A549 (cell line): Measurements from ENCODE around the gene INPP5K.

Experiments
- CEBPB ChIP-seq, 2 experiments: fragments of >200 bp in 1 of 2; sonication (Bioruptor Twin) in 1 of 2; formaldehyde crosslinking in 1 of 2; IDR thresholded peaks; 2 replicates each; pipeline ENCODE4 v1.6.1; 2012 to 2016
- CTCF ChIP-seq: fragments of >200 bp; sonication (Bioruptor Twin); formaldehyde crosslinking; IDR thresholded peaks from 3 replicates; pipeline ENCODE4 v1.5.1; 2016
- HMGXB4 ChIP-seq: fragments of 250-450 bp; sonication (Bioruptor Pico); IDR thresholded peaks from 2 replicates; pipeline ENCODE4 v1.5.0; 2021; ENCODE audit warnings: mild to moderate bottlenecking, moderate library complexity, borderline replicate concordance
- MAX ChIP-seq: IDR thresholded peaks from 2 replicates; pipeline ENCODE4 v1.6.1; 2012
- MYC ChIP-seq: IDR thresholded peaks from 2 replicates; pipeline ENCODE4 v1.6.1; 2012; ENCODE audit warnings: mild to moderate bottlenecking, inconsistent platforms, low read length, improper control_type of control experiment, borderline replicate concordance
- NR3C1 ChIP-seq: fragments of >200 bp; sonication (Bioruptor Twin); formaldehyde crosslinking; IDR thresholded peaks from 3 replicates; pipeline ENCODE4 v1.6.1; 2017
- RAD21 ChIP-seq, 2 experiments: fragments of >200 bp in 1 of 2; sonication (Bioruptor Twin) in 1 of 2; formaldehyde crosslinking in 1 of 2; IDR thresholded peaks in 1 of 2; conservative IDR thresholded peaks in 1 of 2; 2 replicates in 1 of 2; 3 replicates in 1 of 2; pipeline ENCODE4 v1.6.1; 2012 to 2018; ENCODE audit warnings: inconsistent platforms in 1 of 2
- SREBF2 ChIP-seq: fragments of 450-650 bp; IDR thresholded peaks from 2 replicates; pipeline ENCODE4 v1.6.1; 2014; ENCODE audit warnings: mild to moderate bottlenecking, moderate library complexity

DNA sequence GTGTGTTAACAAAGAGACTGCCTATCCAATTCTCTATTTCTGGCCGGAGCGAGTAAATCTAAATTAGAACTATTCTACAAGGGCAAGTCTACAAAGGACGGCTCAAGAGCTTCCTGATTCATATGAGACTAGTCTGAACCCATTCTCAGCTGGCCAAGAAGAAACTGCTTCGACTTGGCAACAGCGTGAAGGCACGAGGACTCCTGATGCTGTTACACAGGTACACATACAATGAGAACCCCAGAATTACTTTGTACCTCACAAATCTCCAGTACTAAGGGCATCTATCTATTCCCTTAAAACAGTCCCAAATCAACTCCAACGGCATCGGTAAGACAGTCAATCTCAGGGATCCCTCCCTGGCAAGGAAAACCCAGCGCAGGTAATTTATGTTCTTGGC lies 61.9 kb downstream of the INPP5K start:
- no peak for TF ChIP-seq SREBF2
- no peak for TF ChIP-seq CTCF
- no peak for TF ChIP-seq NR3C1
- no peak for TF ChIP-seq CEBPB (IDR thresholded peaks at IDR 0.05)
- TF ChIP-seq MAX = no peak
- TF ChIP-seq MYC = no peak
- no peak for TF ChIP-seq RAD21 (conservative IDR thresholded peaks at IDR 0.05 in 1 of 2, IDR thresholded peaks at IDR 0.05 in 1 of 2)
- TF ChIP-seq HMGXB4 (CRISPR knock-in tag) = no peak
